Subcutaneous abdominal adipose tissue (tissue), 5 donors: ENCODE measurements around the gene ADAMTS12.

Source experiments
- H3K27ac ChIP-seq: one replicate; pipeline ENCODE4 v1.7.0; 2013; ENCODE audit warnings: low read depth, mild to moderate bottlenecking, inconsistent platforms, low read length, moderate library complexity
- H3K27me3 ChIP-seq, 5 donors: one replicate each; pipeline ENCODE4 v1.7.0; 2013; ENCODE audit warnings: low read length in 5 of 5, inconsistent platforms in 1 of 5; ENCODE audit not compliant: control insufficient read depth in 5 of 5, insufficient read depth in 4 of 5
- H3K36me3 ChIP-seq, 5 donors: one replicate each; pipeline ENCODE4 v1.7.0; 2013; ENCODE audit warnings: low read length in 5 of 5; ENCODE audit not compliant: control insufficient read depth in 5 of 5, insufficient read depth in 5 of 5
- H3K4me1 ChIP-seq, 5 donors: one replicate each; pipeline ENCODE4 v1.7.0; 2013; ENCODE audit warnings: low read length in 5 of 5, mild to moderate bottlenecking in 3 of 5, moderate library complexity in 1 of 5; ENCODE audit not compliant: control insufficient read depth in 5 of 5, insufficient read depth in 5 of 5
- H3K4me3 ChIP-seq, 5 donors: one replicate each; pipeline ENCODE4 v1.7.0; 2013; ENCODE audit warnings: low read length in 5 of 5, low read depth in 1 of 5
- H3K9ac ChIP-seq, 5 donors: one replicate each; pipeline ENCODE4 v1.7.0; 2013; ENCODE audit warnings: low read length in 5 of 5, mild to moderate bottlenecking in 4 of 5, moderate library complexity in 3 of 5
- H3K9me3 ChIP-seq, 5 donors: one replicate each; pipeline ENCODE4 v1.7.0; 2013; ENCODE audit warnings: low read length in 5 of 5; ENCODE audit not compliant: control insufficient read depth in 5 of 5
- donor health status: healthy.
- donor health status: healthy.
- donor health status: healthy.
- donor health status: healthy.
- donor health status: healthy.

Gene ADAMTS12

DNA sequence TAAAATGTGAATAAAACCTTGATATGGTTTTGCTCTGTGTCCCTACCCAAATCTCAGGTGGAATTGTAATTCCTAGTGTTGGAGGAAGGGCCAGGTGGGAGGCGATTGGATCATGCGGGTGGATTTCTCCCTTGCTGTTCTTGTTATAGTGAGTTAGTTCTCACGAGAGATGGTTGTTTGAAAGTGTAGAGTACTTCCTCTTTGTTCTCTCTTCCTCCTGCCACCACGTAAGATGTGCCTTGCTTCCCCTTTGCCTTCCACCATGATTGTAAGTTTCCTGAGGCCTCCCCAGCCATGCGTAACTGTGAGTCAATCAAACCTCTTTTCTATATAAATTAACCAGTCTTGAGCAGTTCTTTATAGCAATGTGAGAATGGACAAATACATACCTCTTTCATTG, 416.1 kb downstream of the ADAMTS12 start:
- H3K9me3 ChIP-seq, result no peaks in the 10 kb centered on the region
- peaks cover 8 to 35% (median 21%) of the 10 kb centered on the region in 5 donors for H3K36me3 ChIP-seq
- no peaks in the 10 kb centered on the region for H3K4me1 ChIP-seq
- no peak overlapping the region for H3K4me3 ChIP-seq
- no peak overlapping the region for H3K27ac ChIP-seq
- no peaks in the 10 kb centered on the region for H3K27me3 ChIP-seq
- H3K9ac ChIP-seq, result no peak overlapping the region

DNA sequence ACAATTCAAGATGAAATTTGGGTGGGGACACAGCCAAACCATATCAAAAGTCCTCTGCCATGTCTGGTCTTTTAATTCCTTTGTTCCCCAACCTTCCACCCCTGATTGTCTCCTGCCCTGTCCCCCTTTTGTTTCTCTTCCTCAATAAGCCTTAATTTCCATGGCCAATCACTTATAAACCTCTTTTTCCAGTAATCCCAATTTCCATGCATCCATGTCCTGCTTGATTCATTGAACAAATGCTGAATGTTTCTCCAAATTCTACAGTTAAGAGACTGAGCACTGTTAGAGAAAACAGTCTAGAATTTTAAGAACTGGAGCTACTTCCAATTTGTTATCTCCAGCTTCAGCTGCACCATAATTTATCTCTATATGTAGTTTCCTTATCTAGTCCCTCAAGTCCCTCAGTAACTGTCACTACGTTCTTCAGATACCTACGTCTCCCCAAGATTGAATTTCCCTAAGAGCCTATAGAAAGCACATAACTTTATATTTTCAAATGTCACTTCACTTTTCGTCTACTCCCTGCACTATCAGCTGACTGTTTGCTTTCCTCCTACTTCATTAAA, 416.8 kb downstream of the ADAMTS12 start:
- H3K27ac ChIP-seq, result no peak overlapping the region
- no peaks in the 10 kb centered on the region for H3K4me1 ChIP-seq
- H3K9ac ChIP-seq, result no peak overlapping the region
- H3K4me3 ChIP-seq, result no peak overlapping the region
- H3K9me3 ChIP-seq, result no peaks in the 10 kb centered on the region
- no peaks in the 10 kb centered on the region for H3K27me3 ChIP-seq
- H3K36me3 ChIP-seq, result peaks cover 13 to 42% (median 28%) of the 10 kb centered on the region in 5 donors

DNA sequence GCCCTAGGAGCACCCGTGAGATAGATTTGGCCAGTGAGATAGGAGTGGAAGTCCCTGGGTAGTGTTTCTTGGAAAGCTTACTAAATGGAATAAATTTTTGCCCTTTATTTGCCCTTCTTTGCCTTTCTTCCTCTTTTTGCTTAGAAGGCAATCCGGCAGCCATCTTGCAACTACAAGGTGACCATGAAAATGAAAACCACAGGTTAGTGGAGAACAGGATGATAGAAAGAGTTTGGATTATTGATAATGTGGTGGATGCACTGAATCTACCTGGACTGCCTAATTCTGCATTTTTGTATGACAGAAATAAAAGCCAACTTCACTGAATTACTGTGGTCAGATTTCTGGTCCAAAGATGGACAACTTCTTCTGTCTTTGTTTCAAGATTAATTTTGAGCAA, 417.8 kb downstream of the ADAMTS12 start:
- no peaks in the 10 kb centered on the region for H3K9me3 ChIP-seq
- no peak overlapping the region for H3K27ac ChIP-seq
- peaks cover 19 to 48% (median 33%) of the 10 kb centered on the region in 5 donors for H3K36me3 ChIP-seq
- no peaks in the 10 kb centered on the region for H3K27me3 ChIP-seq
- H3K4me1 ChIP-seq, result no peaks in the 10 kb centered on the region
- no peak overlapping the region for H3K9ac ChIP-seq
- no peak overlapping the region for H3K4me3 ChIP-seq
